Measurements from ENCODE around the gene POLG.

DNA sequence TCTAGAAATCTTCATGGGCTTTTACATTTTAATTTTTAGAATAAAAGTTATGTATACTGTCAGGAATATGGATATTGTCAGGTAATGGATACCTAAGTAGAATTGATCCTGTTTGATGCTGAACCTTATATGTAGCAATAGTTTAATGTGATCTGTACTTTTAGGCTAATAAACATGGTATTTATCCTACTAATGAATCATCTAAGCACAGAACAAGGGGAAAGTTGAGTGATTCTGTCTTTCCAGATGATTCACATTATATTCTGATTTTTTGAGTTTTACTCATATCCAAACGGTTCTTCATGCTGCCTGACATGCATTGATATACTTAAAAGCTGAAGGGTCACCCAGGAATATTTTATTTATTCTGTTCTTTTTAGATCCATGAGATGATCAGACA, 56.3 kb downstream of the POLG start:
- TF ChIP-seq, protein P1, sequence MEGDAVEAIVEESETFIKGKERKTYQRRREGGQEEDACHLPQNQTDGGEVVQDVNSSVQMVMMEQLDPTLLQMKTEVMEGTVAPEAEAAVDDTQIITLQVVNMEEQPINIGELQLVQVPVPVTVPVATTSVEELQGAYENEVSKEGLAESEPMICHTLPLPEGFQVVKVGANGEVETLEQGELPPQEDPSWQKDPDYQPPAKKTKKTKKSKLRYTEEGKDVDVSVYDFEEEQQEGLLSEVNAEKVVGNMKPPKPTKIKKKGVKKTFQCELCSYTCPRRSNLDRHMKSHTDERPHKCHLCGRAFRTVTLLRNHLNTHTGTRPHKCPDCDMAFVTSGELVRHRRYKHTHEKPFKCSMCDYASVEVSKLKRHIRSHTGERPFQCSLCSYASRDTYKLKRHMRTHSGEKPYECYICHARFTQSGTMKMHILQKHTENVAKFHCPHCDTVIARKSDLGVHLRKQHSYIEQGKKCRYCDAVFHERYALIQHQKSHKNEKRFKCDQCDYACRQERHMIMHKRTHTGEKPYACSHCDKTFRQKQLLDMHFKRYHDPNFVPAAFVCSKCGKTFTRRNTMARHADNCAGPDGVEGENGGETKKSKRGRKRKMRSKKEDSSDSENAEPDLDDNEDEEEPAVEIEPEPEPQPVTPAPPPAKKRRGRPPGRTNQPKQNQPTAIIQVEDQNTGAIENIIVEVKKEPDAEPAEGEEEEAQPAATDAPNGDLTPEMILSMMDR (IDR thresholded peaks at IDR 0.05): no peak
- TF ChIP-seq EZH2 (IDR thresholded peaks at IDR 0.05; ENCODE audit: borderline replicate concordance, insufficient read depth, low read depth, low read length, poor library complexity, severe bottlenecking): no peak

All from B cell (primary cell).